B cell (primary cell): Measurements from ENCODE around the gene CALML6. TPM values are rescaled to one million over a fixed set of nuclear protein-coding genes. Genes with fewer than 3 reads are reported as not detected.

Experiments
- ATAC-seq: fragments of 200-7000 bp; cut with Tn5 transposase; one replicate; pipeline ENCODE4 v1.10.0; 2021; ENCODE audit warnings: low read depth, mild to moderate bottlenecking, moderate number of reproducible peaks, moderate library complexity
- CTCF ChIA-PET: fragments of 350-600 bp; sonication (Branson Sonifier 250); formaldehyde crosslinking; loops from one replicate; lab custom pipeline; 2021; ENCODE audit warnings: antibody characterized with exemption, inconsistent platforms; lab: Charles Lee
- POLR2A ChIA-PET: fragments of 350-600 bp; sonication (Branson Sonifier 250); formaldehyde crosslinking; loops from one replicate; lab custom pipeline; 2021; ENCODE audit warnings: antibody characterized with exemption; lab: Charles Lee
- DNase-seq: peaks from one replicate; pipeline ENCODE4 v3.0.0; 2013
- H2AFZ ChIP-seq: 2 replicates; pipeline ENCODE4 v1.6.1; 2012; ENCODE audit warnings: mild to moderate bottlenecking, low read depth, low read length; ENCODE audit not compliant: insufficient read depth, poor library complexity, severe bottlenecking
- H3K27ac ChIP-seq, 2 donors: 1 replicate in 1 of 2; 2 replicates in 1 of 2; pipeline ENCODE4 v1.5.1; 2012 to 2013; ENCODE audit warnings: low read length in 2 of 2, mild to moderate bottlenecking in 2 of 2, moderate library complexity in 1 of 2
- H3K27me3 ChIP-seq, 4 experiments: fragments of 200-600 bp in 1 of 4; sonication (generic) in 1 of 4; replicated peaks in 1 of 4; 1 replicate in 2 of 4; 2 replicates in 2 of 4; pipeline versions ENCODE4 v1.6.1 to v1.7.0; 2013 to 2016; ENCODE audit warnings: low read length in 3 of 4, mild to moderate bottlenecking in 2 of 4, mixed read lengths in 1 of 4, moderate library complexity in 1 of 4; ENCODE audit not compliant: insufficient read depth in 4 of 4, control insufficient read depth in 3 of 4; ENCODE audit errors: control extremely low read depth in 1 of 4
- H3K36me3 ChIP-seq, 2 experiments: replicated peaks in 1 of 2; 1 replicate in 1 of 2; 2 replicates in 1 of 2; pipeline versions ENCODE4 v1.6.1 to v1.7.1; 2013; ENCODE audit warnings: low read length in 1 of 2; ENCODE audit not compliant: insufficient read depth in 2 of 2, control insufficient read depth in 1 of 2; ENCODE audit errors: control extremely low read depth in 1 of 2, extremely low read depth in 1 of 2
- H3K4me1 ChIP-seq, 2 donors: fragments of 200-600 bp in 1 of 2; sonication (generic) in 1 of 2; 1 replicate in 1 of 2; 2 replicates in 1 of 2; pipeline versions ENCODE4 v1.5.1 to v1.6.1; 2013 to 2017; ENCODE audit warnings: low read length in 2 of 2; ENCODE audit not compliant: control insufficient read depth in 2 of 2, insufficient read depth in 2 of 2
- H3K4me2 ChIP-seq: replicated peaks from 2 replicates; pipeline ENCODE3; 2012; ENCODE audit warnings: mild to moderate bottlenecking, low read depth, low read length; ENCODE audit not compliant: poor library complexity, severe bottlenecking
- H3K4me3 ChIP-seq, 5 experiments: fragments of 200-600 bp in 1 of 5; sonication (generic) in 1 of 5; 1 replicate in 3 of 5; 2 replicates in 2 of 5; pipeline versions ENCODE4 v1.5.1 to v1.7.0; 2011 to 2016; ENCODE audit warnings: low read length in 4 of 5, mild to moderate bottlenecking in 4 of 5, low read depth in 2 of 5, control low read depth in 1 of 5, moderate library complexity in 1 of 5; ENCODE audit not compliant: insufficient read depth in 1 of 5; ENCODE audit errors: control extremely low read depth in 1 of 5, extremely low read depth in 1 of 5
- H3K79me2 ChIP-seq: fragments of 200-600 bp; sonication (generic); one replicate; pipeline ENCODE4 v1.6.0; 2016; ENCODE audit warnings: low read length; ENCODE audit not compliant: control insufficient read depth, insufficient read depth
- H3K9ac ChIP-seq: fragments of 200-600 bp; sonication (generic); 2 replicates; pipeline ENCODE4 v1.6.1; 2017; ENCODE audit warnings: mild to moderate bottlenecking, low read length, moderate library complexity
- H3K9me3 ChIP-seq, 3 donors: one replicate each; pipeline versions ENCODE4 v1.6.1 to v1.7.1; 2013; ENCODE audit warnings: low read length in 2 of 3; ENCODE audit not compliant: control insufficient read depth in 2 of 3, insufficient read depth in 1 of 3; ENCODE audit errors: control extremely low read depth in 1 of 3
- H4K20me1 ChIP-seq: 2 replicates; pipeline ENCODE4 v1.6.0; 2012; ENCODE audit warnings: mild to moderate bottlenecking, low read length; ENCODE audit not compliant: insufficient read depth, control insufficient read depth, poor library complexity, severe bottlenecking
- H3K27ac Mint-ChIP-seq: one replicate; pipeline ENCODE4 v1.8.0; 2021; ENCODE audit warnings: mixed read lengths
- H3K27me3 Mint-ChIP-seq: one replicate; pipeline ENCODE4 v1.8.0; 2021; ENCODE audit warnings: mixed read lengths
- H3K4me1 Mint-ChIP-seq: one replicate; pipeline ENCODE4 v1.8.0; 2021; ENCODE audit warnings: mixed read lengths
- H3K4me3 Mint-ChIP-seq: one replicate; pipeline ENCODE4 v1.8.0; 2021; ENCODE audit warnings: mixed read lengths
- H3K9me3 Mint-ChIP-seq: one replicate; pipeline ENCODE4 v1.8.0; 2022; ENCODE audit warnings: mixed read lengths; ENCODE audit not compliant: insufficient read depth
- EZH2 ChIP-seq: IDR thresholded peaks from 2 replicates; pipeline ENCODE4 v1.6.1; 2012; ENCODE audit warnings: borderline replicate concordance, low read depth, mild to moderate bottlenecking, moderate library complexity, low read length; ENCODE audit not compliant: insufficient read depth, poor library complexity, severe bottlenecking
- WGBS: methylation state at CpG from one replicate; pipeline ENCODE4 v1.1.5; 2013; ENCODE audit warnings: missing lambda C conversion rate; ENCODE audit not compliant: insufficient coverage; 5-methylcytosine and 5-hydroxymethylcytosine counted together
- intact Hi-C: fragments of 100-400 bp; cut with micrococcal nuclease; formaldehyde crosslinking; loops from one replicate; pipeline ENCODE4 v1.10.0; 2022
- polyA plus RNA-seq: library from polyadenylated mRNA; depleted of rRNA; stranded (reverse); fragments of >200 nt; gene quantifications from 2 replicates; pipeline ENCODE4 v1.2.3, GENCODE V29; 2012
- total RNA-seq, 2 donors: library from RNA; stranded (reverse); fragments of 120-200 nt in 1 of 2; gene quantifications; 1 replicate in 1 of 2; 2 replicates in 1 of 2; pipeline versions ENCODE4 v1.2.3 to v1.2.4, GENCODE V29; 2013 to 2022
- TF ChIP-seq, protein P1 (sequence below): fragments of 200-600 bp; IDR thresholded peaks from one replicate; pipeline ENCODE4 v1.8.0; 2022; ENCODE audit warnings: antibody characterized with exemption, mild to moderate bottlenecking

Gene CALML6
- total and polyA plus RNA-seq, 2 donors (not counting 1 experiment from before 2014, with no cell fraction given), result 0.64 to 2.0 TPM

DNA sequence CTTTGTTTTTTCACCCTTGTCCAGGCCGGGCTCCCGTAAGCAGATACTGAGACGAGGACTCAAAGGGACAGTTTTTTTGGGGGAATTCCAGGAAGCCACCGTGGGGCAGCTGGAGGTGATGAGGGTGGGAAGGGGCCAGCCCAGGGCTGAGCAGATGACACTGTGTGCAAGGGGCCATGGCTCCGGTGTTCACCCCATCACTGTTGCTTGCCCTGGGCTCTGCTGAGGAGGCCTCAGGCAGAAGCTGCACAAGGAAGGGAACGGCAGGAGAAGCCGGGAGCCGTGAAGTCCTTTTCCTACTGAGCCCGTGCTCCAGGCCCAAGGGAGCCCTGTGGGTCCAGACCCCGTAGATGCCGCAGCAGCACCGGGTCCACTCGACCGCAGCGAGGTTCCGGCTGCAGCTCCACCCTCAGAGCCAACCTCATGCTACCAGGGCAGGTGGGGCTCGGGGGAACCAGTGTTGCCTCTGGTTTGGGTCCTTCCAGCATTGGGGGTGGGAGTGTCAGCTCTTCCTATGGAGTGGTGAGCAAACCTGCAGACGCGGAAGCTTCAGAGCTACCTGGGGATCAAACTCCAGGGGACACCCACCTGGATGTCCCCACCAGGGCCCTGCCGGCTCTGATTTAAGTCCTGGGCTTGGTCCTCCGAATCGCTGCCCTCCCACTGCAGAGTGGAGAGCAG is 4.3 kb upstream of the CALML6 start:
- ATAC-seq (no peak), DNase-seq (peak; percentile 33)
- no peaks in the 10 kb centered on the region for H3K27me3 ChIP-seq
- H3K27ac ChIP-seq, result no peak overlapping the region
- H4K20me1 ChIP-seq, result no peaks in the 10 kb centered on the region
- H3K9ac ChIP-seq, result no peak overlapping the region
- POLR2A ChIA-PET, result no interaction called here
- H3K27ac Mint-ChIP-seq, result no peak overlapping the region
- no peak for TF ChIP-seq EZH2
- TF ChIP-seq, protein P1, sequence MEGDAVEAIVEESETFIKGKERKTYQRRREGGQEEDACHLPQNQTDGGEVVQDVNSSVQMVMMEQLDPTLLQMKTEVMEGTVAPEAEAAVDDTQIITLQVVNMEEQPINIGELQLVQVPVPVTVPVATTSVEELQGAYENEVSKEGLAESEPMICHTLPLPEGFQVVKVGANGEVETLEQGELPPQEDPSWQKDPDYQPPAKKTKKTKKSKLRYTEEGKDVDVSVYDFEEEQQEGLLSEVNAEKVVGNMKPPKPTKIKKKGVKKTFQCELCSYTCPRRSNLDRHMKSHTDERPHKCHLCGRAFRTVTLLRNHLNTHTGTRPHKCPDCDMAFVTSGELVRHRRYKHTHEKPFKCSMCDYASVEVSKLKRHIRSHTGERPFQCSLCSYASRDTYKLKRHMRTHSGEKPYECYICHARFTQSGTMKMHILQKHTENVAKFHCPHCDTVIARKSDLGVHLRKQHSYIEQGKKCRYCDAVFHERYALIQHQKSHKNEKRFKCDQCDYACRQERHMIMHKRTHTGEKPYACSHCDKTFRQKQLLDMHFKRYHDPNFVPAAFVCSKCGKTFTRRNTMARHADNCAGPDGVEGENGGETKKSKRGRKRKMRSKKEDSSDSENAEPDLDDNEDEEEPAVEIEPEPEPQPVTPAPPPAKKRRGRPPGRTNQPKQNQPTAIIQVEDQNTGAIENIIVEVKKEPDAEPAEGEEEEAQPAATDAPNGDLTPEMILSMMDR, result no peak
- H3K4me1 Mint-ChIP-seq, result peaks cover 23% of the 10 kb centered on the region
- peaks cover 4% of the 10 kb centered on the region for H3K27me3 Mint-ChIP-seq
- H3K4me2 ChIP-seq, result no peak overlapping the region
- CTCF ChIA-PET, result interaction anchor here (0.5 to 1.6 kb wide), 2 partner anchors 8 to 512 kb away, joined by 3 to 6 read pairs; partner anchors contain the start of genes CCNL2 and TMEM52
- peaks cover 0 to 8% (median 0%) of the 10 kb centered on the region in 3 donors for H3K9me3 ChIP-seq
- peaks cover 23 to 34% of the 10 kb centered on the region in 2 donors for H3K4me1 ChIP-seq
- no peak overlapping the region for H3K4me3 ChIP-seq
- H3K4me3 Mint-ChIP-seq, result peak overlapping the region; percentile 84
- WGBS, result 97% methylated on average over 22 of the region's 22 CpGs
- intact Hi-C loops, result no loop called here
- H2AFZ ChIP-seq, result no peak overlapping the region
- no peaks in the 10 kb centered on the region for H3K9me3 Mint-ChIP-seq
- peaks cover 26% of the 10 kb centered on the region for H3K79me2 ChIP-seq
- no peaks in the 10 kb centered on the region for H3K36me3 ChIP-seq

DNA sequence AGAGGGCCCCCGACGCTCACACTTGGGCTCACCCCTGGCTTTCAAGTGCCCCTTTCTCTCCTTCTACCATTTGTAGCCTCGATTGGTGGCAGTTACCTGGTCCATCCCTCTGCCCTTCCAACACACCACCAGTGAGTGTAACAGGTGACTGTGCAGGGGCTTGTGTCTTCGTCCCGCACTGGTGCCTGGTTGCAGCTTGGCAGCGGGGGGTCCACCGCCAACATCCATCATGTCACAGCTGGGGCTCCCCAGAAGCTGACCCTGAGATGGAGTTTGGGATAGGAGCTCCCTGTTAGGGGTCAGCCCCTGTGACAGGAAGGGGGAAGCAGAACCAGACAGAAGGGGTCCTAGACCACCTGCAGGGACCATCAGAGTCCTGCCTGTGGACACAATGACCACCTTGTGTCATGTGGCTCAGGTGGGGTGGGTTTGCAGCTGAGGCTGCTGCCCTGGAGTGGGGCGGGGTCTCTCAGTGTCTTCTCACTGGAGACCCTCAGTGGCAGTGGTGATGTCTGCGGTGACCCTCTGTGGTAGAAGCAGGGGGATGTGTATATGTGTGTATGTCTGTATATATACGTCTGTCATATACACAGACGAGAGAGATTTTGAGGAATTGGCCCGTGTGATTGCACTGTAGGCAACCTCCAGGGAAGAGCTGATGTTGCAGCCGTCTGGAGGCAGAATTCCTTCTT is 3.6 kb upstream of the CALML6 start:
- H3K9ac ChIP-seq, result no peak overlapping the region
- no peak for TF ChIP-seq EZH2
- TF ChIP-seq, protein P1, result no peak
- H3K27me3 Mint-ChIP-seq, result peaks cover 4% of the 10 kb centered on the region
- POLR2A ChIA-PET, result interaction anchor here (0.6 kb wide), 2 partner anchors 12 to 541 kb away, joined by 4 to 7 read pairs; no protein-coding TSS in a partner anchor
- no peak overlapping the region for H3K4me3 ChIP-seq
- DNase-seq, result peak; percentile 26
- H3K79me2 ChIP-seq, result peaks cover 19% of the 10 kb centered on the region
- no peaks in the 10 kb centered on the region for H3K9me3 Mint-ChIP-seq
- intact Hi-C loops, result no loop called here
- peaks cover 0 to 2% (median 0%) of the 10 kb centered on the region in 4 experiments for H3K27me3 ChIP-seq
- H3K4me1 ChIP-seq, result peaks cover 17 to 27% of the 10 kb centered on the region in 2 donors
- no peak overlapping the region for H3K27ac Mint-ChIP-seq
- no peak for ATAC-seq
- CTCF ChIA-PET, result no interaction called here
- peaks cover 0 to 10% (median 0%) of the 10 kb centered on the region in 3 donors for H3K9me3 ChIP-seq
- no peak overlapping the region for H3K27ac ChIP-seq
- peak overlapping the region; percentile 53 for H3K4me3 Mint-ChIP-seq
- 94% methylated on average over 11 of the region's 13 CpGs for WGBS
- H3K4me2 ChIP-seq, result no peak overlapping the region
- H3K36me3 ChIP-seq, result no peaks in the 10 kb centered on the region
- peaks cover 17% of the 10 kb centered on the region for H3K4me1 Mint-ChIP-seq
- H4K20me1 ChIP-seq, result no peaks in the 10 kb centered on the region
- H2AFZ ChIP-seq, result no peak overlapping the region
